ENCODE data around the gene NEK9. TPM values are rescaled to one million over a fixed set of nuclear protein-coding genes. Genes with fewer than 3 reads are reported as not detected.

NEK9 gene
- total RNA-seq, 1 experiment from 2014 or later = 26.1 TPM

DNA sequence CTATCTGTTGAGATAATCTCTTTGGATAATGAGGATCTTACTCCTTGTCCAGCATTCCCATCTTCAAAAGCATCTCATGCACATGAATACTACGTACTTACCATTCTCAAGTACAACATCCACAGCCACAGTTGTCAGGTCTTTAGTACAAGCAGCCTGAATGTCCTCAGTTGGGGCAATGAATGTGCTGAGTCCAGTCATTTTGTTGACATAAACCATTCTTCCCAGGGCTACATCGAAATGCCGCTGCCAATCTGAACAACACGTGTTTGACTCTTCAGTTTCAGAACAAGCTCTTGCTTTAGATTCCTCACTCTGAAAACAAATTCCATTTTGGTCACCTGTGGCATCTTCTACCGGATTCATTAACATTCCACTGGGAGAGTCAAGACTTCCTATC is 80.6 kb downstream of the NEK9 start:
- Histone ChIP-seq H3K36me3 (peaks cover 38% of the 10 kb centered on the region), H3K9me3 (replicated peaks) (no peaks in the 10 kb centered on the region), H3K4me1 (replicated peaks) (peaks cover 28% of the 10 kb centered on the region), H3K4me3 (no peak overlapping the region), H3K27ac (no peak overlapping the region), H3K27me3 (replicated peaks) (no peaks in the 10 kb centered on the region)
- DNase-seq (ENCODE audit: low read depth in 1 of 2, low spot score in 2 of 2) = no peak

DNA sequence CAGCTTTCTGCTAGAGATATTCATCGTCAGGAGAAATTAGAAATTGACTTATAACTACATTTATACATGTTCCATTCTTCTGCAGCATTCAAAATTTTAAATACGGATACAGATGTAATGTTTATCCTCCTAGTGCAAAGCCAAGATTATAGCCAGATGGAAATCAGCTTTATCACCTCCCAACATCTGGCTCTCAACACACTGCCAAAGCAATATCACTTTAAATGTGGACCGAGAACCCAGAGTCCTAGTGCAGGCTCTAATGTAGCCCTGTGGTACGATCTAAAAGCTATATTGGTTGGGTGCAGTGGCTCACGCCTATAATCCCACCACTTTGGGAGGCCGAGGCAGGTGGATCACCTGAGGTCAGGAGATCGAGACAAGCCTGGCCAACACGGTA is 82.1 kb downstream of the NEK9 start:
- no peak for DNase-seq (ENCODE audit: low read depth in 1 of 2, low spot score in 2 of 2)
- peaks cover 19% of the 10 kb centered on the region for H3K4me1 ChIP-seq (replicated peaks)
- H3K9me3 ChIP-seq (replicated peaks) = no peaks in the 10 kb centered on the region
- no peak overlapping the region for H3K4me3 ChIP-seq
- peaks cover 42% of the 10 kb centered on the region for H3K36me3 ChIP-seq
- H3K27me3 ChIP-seq (replicated peaks) = no peaks in the 10 kb centered on the region
- no peak overlapping the region for H3K27ac ChIP-seq

DNA sequence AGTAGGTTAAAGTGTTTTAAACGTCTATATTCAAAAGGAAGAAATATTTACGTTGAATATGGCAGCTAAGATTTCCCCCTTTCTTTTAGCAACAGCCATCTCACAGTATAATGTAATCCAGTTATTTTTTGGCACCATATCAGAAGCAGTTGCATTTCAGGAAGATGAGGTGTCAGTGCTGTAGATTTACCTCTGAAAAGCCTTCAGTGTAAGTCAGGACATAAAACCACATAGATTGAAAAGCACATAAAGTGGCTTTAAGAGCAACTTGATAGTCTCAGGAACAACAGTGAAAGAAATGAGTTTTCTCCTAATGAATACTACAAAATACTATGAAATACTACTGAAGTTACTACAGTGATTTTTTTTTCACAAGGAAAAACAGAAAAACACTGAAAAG is 82.5 kb downstream of the NEK9 start:
- Histone ChIP-seq H3K4me1 (replicated peaks) (peaks cover 19% of the 10 kb centered on the region), H3K27me3 (replicated peaks) (no peaks in the 10 kb centered on the region), H3K36me3 (peaks cover 42% of the 10 kb centered on the region), H3K4me3 (no peak overlapping the region), H3K27ac (no peak overlapping the region), H3K9me3 (replicated peaks) (no peaks in the 10 kb centered on the region)
- no peak for DNase-seq (ENCODE audit: low read depth in 1 of 2, low spot score in 2 of 2)

DNA sequence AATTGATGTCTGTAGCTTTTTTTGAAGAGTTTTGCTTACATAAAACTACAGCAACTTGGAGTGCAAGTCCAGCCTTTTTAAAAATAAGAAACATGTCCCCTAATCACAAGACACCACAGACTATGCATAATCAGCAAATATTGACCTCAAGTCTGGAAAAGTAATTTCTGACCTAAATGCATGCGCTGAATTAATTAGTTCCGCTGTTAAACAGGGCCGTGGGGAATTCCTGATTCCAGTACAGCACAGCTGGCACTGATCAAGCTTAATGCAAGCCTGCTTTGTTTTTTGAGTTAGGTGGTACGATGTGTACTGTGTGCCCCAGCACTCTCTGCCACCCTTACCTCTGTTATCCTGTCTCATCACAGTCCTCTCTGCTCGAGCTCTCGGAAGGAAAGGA is 84.8 kb downstream of the NEK9 start:
- H3K36me3 ChIP-seq = peaks cover 36% of the 10 kb centered on the region
- H3K4me1 ChIP-seq (replicated peaks) = peaks cover 17% of the 10 kb centered on the region
- H3K27ac ChIP-seq = no peak overlapping the region
- no peaks in the 10 kb centered on the region for H3K9me3 ChIP-seq (replicated peaks)
- no peak for DNase-seq (ENCODE audit: low read depth in 1 of 2, low spot score in 2 of 2)
- no peaks in the 10 kb centered on the region for H3K27me3 ChIP-seq (replicated peaks)
- H3K4me3 ChIP-seq = no peak overlapping the region

DNA sequence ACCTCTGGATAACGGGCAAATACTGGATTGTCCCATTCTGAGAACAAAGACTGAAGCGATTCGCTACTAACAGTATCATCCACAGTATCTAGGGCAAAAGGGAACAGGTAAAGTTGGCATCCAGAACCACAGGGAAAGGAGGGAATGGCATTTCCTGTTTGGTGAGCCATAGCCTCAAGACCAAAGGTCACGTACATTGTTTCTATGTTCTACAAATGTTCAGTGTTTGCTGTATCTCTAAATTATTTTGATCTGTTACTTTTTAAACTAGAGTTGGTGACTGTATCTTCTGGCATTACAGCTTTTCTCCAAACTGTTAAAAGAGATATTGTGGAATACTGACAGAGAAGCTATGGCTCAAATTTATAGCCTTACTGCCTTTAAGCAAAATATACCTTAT is 85.2 kb downstream of the NEK9 start:
- no peak for DNase-seq (ENCODE audit: low read depth in 1 of 2, low spot score in 2 of 2)
- H3K4me3 ChIP-seq = no peak overlapping the region
- peaks cover 13% of the 10 kb centered on the region for H3K4me1 ChIP-seq (replicated peaks)
- H3K36me3 ChIP-seq = peaks cover 36% of the 10 kb centered on the region
- no peak overlapping the region for H3K27ac ChIP-seq
- H3K27me3 ChIP-seq (replicated peaks) = no peaks in the 10 kb centered on the region
- H3K9me3 ChIP-seq (replicated peaks) = no peaks in the 10 kb centered on the region

DNA sequence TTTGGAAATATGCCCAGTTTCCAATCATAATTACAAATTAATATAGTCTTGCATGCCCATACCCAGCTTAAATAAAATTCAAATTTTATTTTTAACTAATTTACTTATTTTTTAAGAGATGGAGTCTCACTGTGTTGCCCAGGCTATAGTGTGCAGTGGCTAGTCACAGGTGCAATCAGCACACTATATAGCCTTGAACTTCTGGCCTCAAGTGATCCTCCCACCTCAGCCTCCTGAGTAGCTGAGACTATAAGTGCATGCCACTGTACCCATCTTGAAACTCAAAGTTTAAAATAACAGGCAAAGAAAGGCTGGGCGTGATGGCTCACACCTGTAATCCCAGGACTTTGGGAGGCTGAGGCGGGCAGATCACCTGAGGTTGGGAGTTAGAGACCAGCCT is 85.9 kb downstream of the NEK9 start:
- Histone ChIP-seq H3K4me3 (no peak overlapping the region), H3K9me3 (replicated peaks) (no peaks in the 10 kb centered on the region), H3K36me3 (peaks cover 36% of the 10 kb centered on the region), H3K27me3 (replicated peaks) (no peaks in the 10 kb centered on the region), H3K27ac (no peak overlapping the region), H3K4me1 (replicated peaks) (peaks cover 13% of the 10 kb centered on the region)
- no peak for DNase-seq (ENCODE audit: low read depth in 1 of 2, low spot score in 2 of 2)

DNA sequence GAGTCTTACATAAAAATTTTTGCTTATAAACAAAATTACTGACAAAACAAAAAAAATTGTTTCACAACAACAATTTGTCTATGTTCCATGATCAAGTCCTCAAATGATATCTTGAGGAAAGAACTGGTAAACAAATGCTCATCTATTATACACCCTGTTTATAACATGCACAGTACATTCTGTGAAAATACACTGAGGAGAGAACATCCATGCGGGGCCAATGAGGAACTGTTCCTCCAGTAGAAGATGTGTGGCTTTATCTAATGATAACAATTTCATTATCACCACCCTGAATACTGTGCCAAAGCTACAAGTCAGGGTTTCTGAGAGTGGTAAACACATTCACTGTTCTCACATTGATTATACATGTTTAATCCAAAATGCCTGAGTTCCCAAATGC is 86.3 kb downstream of the NEK9 start:
- no peaks in the 10 kb centered on the region for H3K27me3 ChIP-seq (replicated peaks)
- H3K9me3 ChIP-seq (replicated peaks) = no peaks in the 10 kb centered on the region
- peaks cover 13% of the 10 kb centered on the region for H3K4me1 ChIP-seq (replicated peaks)
- no peak overlapping the region for H3K27ac ChIP-seq
- H3K36me3 ChIP-seq = peaks cover 36% of the 10 kb centered on the region
- no peak overlapping the region for H3K4me3 ChIP-seq
- no peak for DNase-seq (ENCODE audit: low read depth in 1 of 2, low spot score in 2 of 2)

DNA sequence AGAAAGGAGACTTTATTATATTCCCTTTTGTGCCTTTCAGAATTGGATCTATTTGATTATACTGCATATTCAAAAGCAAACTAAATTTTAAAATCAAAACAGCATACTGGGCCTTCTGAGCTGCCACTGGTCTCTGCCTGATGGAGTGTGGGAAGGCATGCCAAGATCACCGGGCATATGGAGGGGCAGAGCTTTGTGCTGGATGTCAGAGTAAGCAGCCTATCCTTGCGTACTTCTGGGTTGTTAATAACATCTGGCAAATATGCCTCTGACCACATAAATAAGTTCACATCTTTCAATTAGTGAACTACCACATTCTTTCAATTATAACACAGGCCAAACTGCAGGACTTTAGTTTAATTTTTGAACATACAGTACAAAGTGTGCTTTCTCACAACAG is 93.9 kb downstream of the NEK9 start:
- Histone ChIP-seq H3K27me3 (replicated peaks) (no peaks in the 10 kb centered on the region), H3K4me3 (no peak overlapping the region), H3K36me3 (peaks cover 28% of the 10 kb centered on the region), H3K4me1 (replicated peaks) (no peaks in the 10 kb centered on the region), H3K27ac (no peak overlapping the region), H3K9me3 (replicated peaks) (no peaks in the 10 kb centered on the region)
- DNase-seq (ENCODE audit: low read depth in 1 of 2, low spot score in 2 of 2) = no peak

DNA sequence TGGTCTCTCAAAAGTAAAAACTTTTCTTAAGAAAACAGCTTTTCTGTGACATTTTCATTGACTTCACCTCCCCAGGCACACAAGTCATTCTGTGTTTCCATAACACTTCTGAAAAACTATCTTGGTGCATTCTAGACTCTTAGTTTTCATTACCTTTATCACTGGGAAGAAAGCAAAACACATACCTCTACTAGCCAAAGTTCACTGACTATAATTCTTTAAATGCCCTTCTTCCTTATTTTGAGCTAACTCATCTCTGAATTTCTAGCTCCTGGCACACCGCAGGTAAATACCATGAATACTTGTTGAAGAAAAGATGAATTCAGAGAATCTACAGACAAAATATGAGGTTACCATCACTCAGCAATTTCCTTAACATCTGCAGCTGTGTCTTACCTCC is 96.7 kb downstream of the NEK9 start:
- peaks cover 30% of the 10 kb centered on the region for H3K36me3 ChIP-seq
- no peak for DNase-seq (ENCODE audit: low read depth in 1 of 2, low spot score in 2 of 2)
- no peaks in the 10 kb centered on the region for H3K27me3 ChIP-seq (replicated peaks)
- H3K27ac ChIP-seq = no peak overlapping the region
- H3K9me3 ChIP-seq (replicated peaks) = no peaks in the 10 kb centered on the region; the same call in 1 of the 2 replicates
- H3K4me1 ChIP-seq (replicated peaks) = no peaks in the 10 kb centered on the region
- H3K4me3 ChIP-seq = no peak overlapping the region

Other genes with a start within 250 kb of the NEK9 start
- 28.4 and 34.9 TPM in 2 replicates for gene DLST, start 245.1 kb downstream of the NEK9 start, total RNA-seq (2014; rRNA removed; shearing (Covaris generic))
- not detected in 2 replicates for gene RPS6KL1, start 203.8 kb downstream of the NEK9 start, total RNA-seq (2014; rRNA removed; shearing (Covaris generic))
- 0.79 and 1.6 TPM in 2 replicates for gene PGF, start 171.5 kb downstream of the NEK9 start, total RNA-seq (2014; rRNA removed; shearing (Covaris generic))
- gene EIF2B2, start 124.1 kb downstream of the NEK9 start, total RNA-seq (2014; rRNA removed; shearing (Covaris generic)) = 43.5 and 46.5 TPM in 2 replicates
- gene MLH3, start 75.6 kb downstream of the NEK9 start, total RNA-seq (2014; rRNA removed; shearing (Covaris generic)) = 10.3 and 20.6 TPM in 2 replicates
- gene ACYP1, start 63.0 kb downstream of the NEK9 start, total RNA-seq (2014; rRNA removed; shearing (Covaris generic)) = 11.5 and 29.5 TPM in 2 replicates
- 0.34 and 5.5 TPM in 2 replicates for gene ZC2HC1C, start 57.4 kb downstream of the NEK9 start, total RNA-seq (2014; rRNA removed; shearing (Covaris generic))
- gene TMED10, start 49.6 kb upstream of the NEK9 start, total RNA-seq (2014; rRNA removed; shearing (Covaris generic)) = 155 and 203 TPM in 2 replicates
- gene FOS, start 151.8 kb upstream of the NEK9 start, total RNA-seq (2014; rRNA removed; shearing (Covaris generic)) = 6.6 and 7.9 TPM in 2 replicates